ENCODE measurements around the gene SNU13. TPM values are rescaled to one million over a fixed set of nuclear protein-coding genes. Genes with fewer than 3 reads are reported as not detected.
"Not testable (repeated sequence)": the region's sequence is repeated elsewhere in the genome, so short reads cannot be mapped to it uniquely, and the experiment has no call there.

Gene SNU13
- total and polyA plus RNA-seq, 5 donors: 195 to 246 (median 223) TPM

DNA sequence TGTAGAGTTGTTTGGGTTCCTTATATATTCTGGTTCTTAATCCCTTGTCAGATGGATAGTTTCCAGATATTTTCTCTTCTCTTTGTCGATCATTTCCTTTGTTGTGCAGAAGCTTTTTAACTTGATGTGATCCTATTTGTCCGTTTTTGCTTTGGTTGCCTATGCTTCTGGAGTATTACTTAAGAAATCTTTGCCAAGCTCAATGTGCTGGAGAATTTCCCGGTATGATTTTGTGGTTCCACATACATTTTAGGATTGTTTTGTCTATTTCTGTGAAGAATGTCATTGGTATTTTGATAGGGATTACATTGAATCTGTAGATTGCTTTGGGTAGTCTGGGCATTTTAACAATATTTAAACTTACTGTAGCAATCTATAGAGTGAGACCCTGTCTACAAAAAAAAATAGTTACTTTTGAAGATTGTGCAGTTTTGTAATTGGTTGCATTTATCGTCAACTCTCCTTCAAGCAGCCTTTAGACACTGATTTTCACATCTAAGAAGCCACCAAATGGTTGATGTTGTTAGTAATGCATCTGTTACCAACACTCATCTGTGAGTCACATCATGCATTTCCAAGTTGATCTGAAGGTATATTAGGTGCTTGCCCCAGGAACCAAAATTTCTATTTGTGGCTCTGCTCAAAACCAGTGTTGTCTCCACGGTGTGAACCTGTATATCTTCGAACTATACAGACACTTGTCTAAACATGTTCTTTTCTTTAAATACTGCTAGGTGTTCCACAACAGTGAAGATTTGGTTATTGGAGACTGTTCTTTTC, 46.1 kb downstream of the SNU13 start:
- H3K27ac ChIP-seq (ENCODE audit: low read length): no peak overlapping the region
- intact Hi-C loops (cut with DNase I): no loop called here
- H3K9me3 ChIP-seq (ENCODE audit: control insufficient read depth, low read length): no peaks in the 10 kb centered on the region
- DNase-seq (no peak), ATAC-seq (no peak)
- H3K27me3 ChIP-seq (ENCODE audit: control insufficient read depth, insufficient read depth): no peaks in the 10 kb centered on the region
- H3K4me1 ChIP-seq (ENCODE audit: control insufficient read depth, insufficient read depth, low read length): peaks cover 2% of the 10 kb centered on the region
- no peak overlapping the region for H3K4me3 ChIP-seq (ENCODE audit: low read length)
- 87% methylated on average over 6 of the region's 6 CpGs for WGBS

DNA sequence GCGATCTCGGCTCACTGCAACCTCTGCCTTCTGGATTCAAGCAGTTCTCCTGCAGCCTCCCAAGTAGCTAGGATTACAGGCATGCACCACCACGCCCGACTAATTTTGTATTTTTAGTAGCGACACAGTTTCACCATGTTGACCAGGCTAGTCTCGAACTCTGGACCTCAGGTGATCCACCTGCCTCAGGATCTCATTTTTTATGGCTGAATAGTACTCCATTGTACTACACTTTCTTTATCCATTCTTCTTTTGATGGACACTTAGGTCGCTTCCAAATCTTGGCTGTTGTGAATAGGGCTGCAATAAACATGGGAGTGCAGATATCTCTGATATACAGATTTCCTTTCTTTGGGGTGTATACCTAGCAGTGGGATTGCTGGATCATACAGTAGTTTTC, 46.8 kb downstream of the SNU13 start:
- DNase-seq (no peak), ATAC-seq (no peak)
- Histone ChIP-seq H3K4me1 (ENCODE audit: control insufficient read depth, insufficient read depth, low read length) (peaks cover 2% of the 10 kb centered on the region), H3K27me3 (ENCODE audit: control insufficient read depth, insufficient read depth) (no peaks in the 10 kb centered on the region), H3K27ac (ENCODE audit: low read length) (no peak overlapping the region), H3K4me3 (ENCODE audit: low read length) (no peak overlapping the region), H3K9me3 (ENCODE audit: control insufficient read depth, low read length) (no peaks in the 10 kb centered on the region)
- WGBS: 98% methylated on average over 7 of the region's 7 CpGs
- intact Hi-C loops (cut with DNase I): no loop called here

GRCh38 chr22:41638748-41639147, 49.9 kb downstream of the SNU13 start:
- Histone ChIP-seq H3K4me1 (ENCODE audit: control insufficient read depth, insufficient read depth, low read length) (peaks cover 2% of the 10 kb centered on the region), H3K9me3 (ENCODE audit: control insufficient read depth, low read length) (no peaks in the 10 kb centered on the region), H3K27me3 (ENCODE audit: control insufficient read depth, insufficient read depth) (no peaks in the 10 kb centered on the region), H3K4me3 (ENCODE audit: low read length) (no peak overlapping the region), H3K27ac (ENCODE audit: low read length) (no peak overlapping the region)
- ATAC-seq (no peak), DNase-seq (no peak)
- WGBS: 84% methylated on average over 5 of the region's 5 CpGs
- intact Hi-C loops (cut with DNase I): no loop called here

DNA sequence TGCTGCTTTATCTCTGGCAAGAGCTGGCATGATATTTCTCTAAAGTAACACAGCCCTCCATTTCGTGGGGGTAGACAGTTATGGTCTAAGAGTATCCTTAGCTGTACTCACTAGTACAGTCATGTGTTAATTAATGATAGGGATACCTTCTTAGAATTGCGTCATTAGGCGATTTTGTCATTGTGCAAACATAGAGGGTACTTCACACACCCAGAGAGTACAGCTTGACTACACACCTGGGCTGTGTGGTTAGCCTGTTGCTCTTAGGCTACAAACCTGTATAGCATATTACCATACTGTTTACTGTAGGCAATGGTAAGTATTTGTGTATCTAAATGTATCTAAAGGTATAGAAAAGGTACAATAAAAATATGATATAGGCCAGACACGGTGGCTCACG, 50.5 kb downstream of the SNU13 start:
- DNase-seq: no peak
- Histone ChIP-seq H3K4me3 (ENCODE audit: low read length) (no peak overlapping the region), H3K9me3 (ENCODE audit: control insufficient read depth, low read length) (no peaks in the 10 kb centered on the region), H3K4me1 (ENCODE audit: control insufficient read depth, insufficient read depth, low read length) (peaks cover 2% of the 10 kb centered on the region), H3K27ac (ENCODE audit: low read length) (no peak overlapping the region), H3K27me3 (ENCODE audit: control insufficient read depth, insufficient read depth) (no peaks in the 10 kb centered on the region)
- intact Hi-C loops (cut with DNase I): no loop called here
- no peak for ATAC-seq
- 90% methylated on average over 5 of the region's 5 CpGs for WGBS

- ATAC-seq; H3K4me3 ChIP-seq (ENCODE audit: low read length); intact Hi-C loops (cut with DNase I); DNase-seq; H3K27ac ChIP-seq (ENCODE audit: low read length); H3K27me3 ChIP-seq (ENCODE audit: control insufficient read depth, insufficient read depth); H3K4me1 ChIP-seq (ENCODE audit: control insufficient read depth, insufficient read depth, low read length); H3K9me3 ChIP-seq (ENCODE audit: control insufficient read depth, low read length): not testable (repeated sequence)
- 97% methylated on average over 8 of the region's 8 CpGs for WGBS
Observed at GRCh38 chr22:41637623-41638022, 51.0 kb downstream of the SNU13 start.

- peak; percentile 82 to 85 for ATAC-seq
- 57% methylated on average over 7 of the region's 7 CpGs for WGBS
- peaks cover 2% of the 10 kb centered on the region for H3K4me1 ChIP-seq (ENCODE audit: control insufficient read depth, insufficient read depth, low read length)
- H3K27ac ChIP-seq (ENCODE audit: low read length): peak overlapping the region; percentile 84
- no peaks in the 10 kb centered on the region for H3K27me3 ChIP-seq (ENCODE audit: control insufficient read depth, insufficient read depth)
- H3K9me3 ChIP-seq (ENCODE audit: control insufficient read depth, low read length): no peaks in the 10 kb centered on the region
- H3K4me3 ChIP-seq (ENCODE audit: low read length): no peak overlapping the region
- intact Hi-C loops (cut with DNase I): no loop called here
- DNase-seq: peak; percentile 30 to 63 (median 62)
Observed at GRCh38 chr22:41636467-41636866, 52.2 kb downstream of the SNU13 start.

GRCh38 chr22:41634610-41635009, 54.1 kb downstream of the SNU13 start:
- H3K27me3 ChIP-seq (ENCODE audit: control insufficient read depth, insufficient read depth); DNase-seq; H3K9me3 ChIP-seq (ENCODE audit: control insufficient read depth, low read length); H3K27ac ChIP-seq (ENCODE audit: low read length); ATAC-seq; H3K4me1 ChIP-seq (ENCODE audit: control insufficient read depth, insufficient read depth, low read length); H3K4me3 ChIP-seq (ENCODE audit: low read length); intact Hi-C loops (cut with DNase I): not testable (repeated sequence)
- WGBS: 95% methylated on average over 8 of the region's 8 CpGs

- intact Hi-C loops (cut with DNase I); ATAC-seq; DNase-seq; H3K4me1 ChIP-seq (ENCODE audit: control insufficient read depth, insufficient read depth, low read length); H3K9me3 ChIP-seq (ENCODE audit: control insufficient read depth, low read length); H3K27me3 ChIP-seq (ENCODE audit: control insufficient read depth, insufficient read depth); H3K27ac ChIP-seq (ENCODE audit: low read length); H3K4me3 ChIP-seq (ENCODE audit: low read length): not testable (repeated sequence)
- 96% methylated on average over 13 of the region's 23 CpGs for WGBS
Observed at GRCh38 chr22:41631615-41632014, 57.1 kb downstream of the SNU13 start.

DNA sequence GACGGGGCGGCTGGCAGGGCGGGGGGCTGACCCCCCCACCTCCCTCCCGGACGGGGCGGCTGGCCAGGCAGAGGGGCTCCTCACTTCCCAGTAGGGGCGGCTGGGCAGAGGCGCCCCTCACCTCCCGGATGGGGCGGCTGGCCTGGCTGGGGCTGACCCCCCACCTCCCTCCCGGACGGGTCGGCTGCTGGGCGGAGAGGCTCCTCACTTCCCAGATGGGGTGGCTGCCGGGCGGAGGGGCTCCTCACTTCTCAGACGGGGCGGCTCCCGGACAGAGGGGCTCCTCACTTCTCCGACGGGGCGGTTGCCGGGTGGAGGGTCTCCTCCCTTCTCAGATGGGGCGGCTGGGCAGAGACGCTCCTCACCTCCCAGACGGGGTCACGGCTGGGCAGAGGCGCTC, 57.6 kb downstream of the SNU13 start:
- H3K4me3 ChIP-seq (ENCODE audit: low read length); H3K4me1 ChIP-seq (ENCODE audit: control insufficient read depth, insufficient read depth, low read length); intact Hi-C loops (cut with DNase I); ATAC-seq; H3K27ac ChIP-seq (ENCODE audit: low read length); H3K9me3 ChIP-seq (ENCODE audit: control insufficient read depth, low read length); H3K27me3 ChIP-seq (ENCODE audit: control insufficient read depth, insufficient read depth): not testable (repeated sequence)
- WGBS: 97% methylated on average over 26 of the region's 28 CpGs
- peak in 1 of 3 donors; percentile 59 for DNase-seq

DNA sequence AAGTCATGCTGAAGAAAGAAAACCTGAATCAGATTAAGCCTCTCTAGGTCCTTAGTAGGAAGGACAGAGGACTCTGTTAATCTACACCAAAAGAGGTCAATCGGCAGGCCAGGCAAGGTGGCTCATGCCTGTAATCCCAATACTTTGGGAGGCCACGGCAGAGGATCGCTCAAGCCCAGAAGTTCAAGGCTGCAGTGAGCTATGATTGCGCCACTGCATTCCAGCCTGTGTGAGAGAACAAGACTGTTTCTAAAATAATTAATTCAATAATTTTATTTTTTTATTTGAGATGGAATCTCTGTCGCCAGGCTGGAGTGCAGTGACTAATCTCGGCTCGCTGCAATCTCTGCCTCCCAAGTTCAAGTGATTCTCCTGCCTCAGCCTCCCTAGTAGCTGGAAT, 63.1 kb downstream of the SNU13 start:
- intact Hi-C loops (cut with DNase I): no loop called here
- Histone ChIP-seq H3K4me3 (ENCODE audit: low read length) (no peak overlapping the region), H3K27ac (ENCODE audit: low read length) (no peak overlapping the region), H3K27me3 (ENCODE audit: control insufficient read depth, insufficient read depth) (no peaks in the 10 kb centered on the region), H3K4me1 (ENCODE audit: control insufficient read depth, insufficient read depth, low read length) (peaks cover 3% of the 10 kb centered on the region), H3K9me3 (ENCODE audit: control insufficient read depth, low read length) (no peaks in the 10 kb centered on the region)
- ATAC-seq: no peak
- no peak for DNase-seq
- WGBS: 96% methylated on average over 7 of the region's 7 CpGs

Data from right cardiac atrium (tissue), 5 donors.